VCaP (cell line): ENCODE data around the gene SIPA1L2.

Experiments used
- H3K27ac ChIP-seq: fragments of 450-650 bp; 2 replicates; pipeline ENCODE4 v1.5.1; 2017
- TF ChIP-seq, protein P1 (sequence below): fragments of 450-650 bp; conservative IDR thresholded peaks from 2 replicates; pipeline ENCODE4 v1.5.1; 2017; ENCODE audit warnings: mild to moderate bottlenecking, moderate library complexity

SIPA1L2 gene

DNA sequence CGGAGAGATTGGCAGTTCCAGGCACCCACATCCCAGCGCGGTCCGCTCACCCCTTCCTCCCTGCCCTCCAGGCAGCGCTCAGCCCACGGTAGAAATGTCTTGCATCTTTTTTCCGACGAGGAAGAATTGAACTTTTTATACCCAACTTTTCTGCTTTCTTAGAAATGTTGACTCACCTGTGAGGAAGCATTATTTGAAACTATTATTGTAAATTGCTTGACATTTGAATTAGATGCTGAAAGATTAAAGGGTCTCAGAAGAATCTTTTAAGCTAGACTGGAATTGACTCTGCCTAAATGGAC, 912 bp upstream of the SIPA1L2 start:
- peak overlapping the region; percentile 84 for H3K27ac ChIP-seq
- TF ChIP-seq, protein P1, sequence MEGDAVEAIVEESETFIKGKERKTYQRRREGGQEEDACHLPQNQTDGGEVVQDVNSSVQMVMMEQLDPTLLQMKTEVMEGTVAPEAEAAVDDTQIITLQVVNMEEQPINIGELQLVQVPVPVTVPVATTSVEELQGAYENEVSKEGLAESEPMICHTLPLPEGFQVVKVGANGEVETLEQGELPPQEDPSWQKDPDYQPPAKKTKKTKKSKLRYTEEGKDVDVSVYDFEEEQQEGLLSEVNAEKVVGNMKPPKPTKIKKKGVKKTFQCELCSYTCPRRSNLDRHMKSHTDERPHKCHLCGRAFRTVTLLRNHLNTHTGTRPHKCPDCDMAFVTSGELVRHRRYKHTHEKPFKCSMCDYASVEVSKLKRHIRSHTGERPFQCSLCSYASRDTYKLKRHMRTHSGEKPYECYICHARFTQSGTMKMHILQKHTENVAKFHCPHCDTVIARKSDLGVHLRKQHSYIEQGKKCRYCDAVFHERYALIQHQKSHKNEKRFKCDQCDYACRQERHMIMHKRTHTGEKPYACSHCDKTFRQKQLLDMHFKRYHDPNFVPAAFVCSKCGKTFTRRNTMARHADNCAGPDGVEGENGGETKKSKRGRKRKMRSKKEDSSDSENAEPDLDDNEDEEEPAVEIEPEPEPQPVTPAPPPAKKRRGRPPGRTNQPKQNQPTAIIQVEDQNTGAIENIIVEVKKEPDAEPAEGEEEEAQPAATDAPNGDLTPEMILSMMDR: peak; percentile 38

DNA sequence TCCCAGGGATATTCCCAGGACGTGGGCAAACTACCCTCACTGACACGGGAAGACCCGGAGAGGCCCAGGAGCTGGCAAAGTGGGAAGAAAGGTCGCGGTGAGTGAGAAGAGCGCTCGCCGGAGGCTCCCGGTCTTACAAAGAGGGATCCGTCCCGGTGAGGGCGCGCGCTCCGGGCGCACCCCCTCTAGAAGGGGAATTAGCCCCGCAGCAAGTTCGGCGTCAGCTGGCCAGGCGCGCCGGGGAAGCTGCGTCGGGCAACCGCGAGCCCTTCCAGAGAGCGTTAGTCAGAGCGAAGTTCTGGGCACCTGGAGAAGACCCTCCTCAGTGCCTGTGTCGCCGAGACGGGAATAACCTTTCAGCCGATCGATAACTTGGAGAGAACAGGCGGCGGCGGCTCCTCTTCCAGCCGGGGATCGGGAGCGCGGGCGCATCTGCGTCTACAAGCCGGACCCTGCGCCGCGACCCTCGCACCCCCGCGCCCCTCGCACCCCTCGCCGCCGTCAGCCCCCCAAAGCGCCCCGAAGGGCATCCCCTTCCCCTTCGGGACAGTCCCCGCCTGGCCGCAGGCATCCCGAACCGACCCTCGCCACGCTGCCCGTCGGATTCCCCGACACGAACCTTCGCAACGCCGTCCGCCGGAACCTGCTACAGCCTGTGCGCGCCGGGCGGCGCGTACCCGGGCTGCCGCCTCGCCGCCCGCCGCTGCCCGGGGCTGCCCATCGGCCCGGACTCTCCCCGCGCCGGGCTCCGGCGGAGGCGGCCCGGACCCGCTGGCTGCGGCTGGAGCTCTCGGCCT, 485 bp downstream of the SIPA1L2 start:
- TF ChIP-seq, protein P1: no peak
- H3K27ac ChIP-seq: peak overlapping the region; percentile 84

DNA sequence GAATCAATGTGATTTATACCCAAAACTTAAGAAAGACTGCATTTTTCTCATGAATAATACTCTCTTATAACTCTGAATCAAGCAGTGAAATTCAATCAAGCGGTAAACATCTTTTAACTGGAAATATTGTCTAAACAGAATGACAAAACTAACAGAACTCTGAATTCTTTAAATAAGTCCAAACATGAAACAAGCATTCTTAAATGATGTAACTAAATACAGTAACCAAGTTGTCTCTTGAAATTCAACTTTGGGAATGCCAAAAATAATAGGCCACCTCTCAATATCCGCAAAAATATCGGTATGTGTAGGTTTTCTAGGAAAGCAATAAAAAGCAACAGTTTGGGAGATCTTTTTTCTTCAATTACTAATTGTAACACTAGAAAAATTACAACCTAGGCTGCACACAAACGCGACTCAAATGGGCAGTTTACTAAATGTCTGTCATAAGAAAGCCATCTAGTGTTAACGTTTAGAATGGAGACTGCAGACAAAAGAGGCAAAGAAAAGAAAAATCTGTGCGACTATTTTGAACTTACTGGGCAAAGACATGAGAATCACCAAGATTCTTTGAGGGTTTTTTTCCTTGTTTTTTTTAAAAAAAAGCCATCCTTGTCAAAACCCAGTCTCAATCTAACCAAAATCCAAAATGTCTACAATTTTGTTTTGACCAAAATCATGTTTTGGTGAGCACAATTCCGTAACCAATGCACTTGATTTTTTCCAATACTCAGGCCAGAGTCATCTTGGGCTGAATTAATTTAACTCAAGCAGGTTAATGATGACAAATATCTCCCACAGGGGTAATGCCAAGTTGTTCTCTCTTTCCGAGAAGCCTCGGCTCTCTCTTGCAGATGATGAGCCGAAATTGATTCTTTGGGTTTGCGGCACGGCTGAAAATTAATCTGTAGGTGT, 1.3 kb downstream of the SIPA1L2 start:
- H3K27ac ChIP-seq: peak overlapping the region; percentile 84
- TF ChIP-seq, protein P1: peak; percentile 65

DNA sequence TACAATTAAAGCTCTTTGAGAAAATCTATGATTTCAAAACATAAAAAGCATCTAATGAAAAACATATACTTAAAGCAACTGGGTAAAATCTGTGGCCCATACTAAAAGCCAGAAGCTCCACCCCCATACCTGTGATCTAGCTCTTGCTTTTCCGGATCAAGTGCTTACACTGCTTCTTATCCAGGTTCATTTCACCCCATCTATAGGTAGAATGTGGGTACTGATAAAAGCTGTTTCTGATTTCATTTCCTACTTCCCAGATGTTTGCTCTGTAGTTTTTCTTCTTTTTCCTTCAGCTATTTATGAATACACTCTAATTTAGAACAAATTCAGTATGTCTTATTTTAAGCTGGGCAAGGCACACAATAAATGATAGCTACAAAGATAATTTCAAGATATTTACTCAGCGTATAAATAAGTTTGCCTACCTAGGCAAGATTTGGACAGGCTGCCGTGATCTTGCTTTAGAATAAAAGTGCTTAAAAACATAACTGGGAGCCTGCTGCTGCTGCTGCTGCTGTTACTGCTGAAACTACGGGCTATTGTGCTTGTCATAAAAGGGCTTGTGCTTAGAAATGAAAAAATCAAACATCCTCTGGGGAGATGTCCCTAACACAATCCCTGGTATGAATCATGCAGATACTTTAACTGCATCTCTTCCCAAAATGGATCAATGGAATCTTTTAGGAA, 2.1 kb downstream of the SIPA1L2 start:
- TF ChIP-seq, protein P1: peak; percentile 79
- peak overlapping the region; percentile 49 for H3K27ac ChIP-seq

- TF ChIP-seq, protein P1: no peak
- H3K27ac ChIP-seq: peak overlapping the region; percentile 49
Measured at GRCh38 chr1:232627171-232627570, 2.8 kb downstream of the SIPA1L2 start.

DNA sequence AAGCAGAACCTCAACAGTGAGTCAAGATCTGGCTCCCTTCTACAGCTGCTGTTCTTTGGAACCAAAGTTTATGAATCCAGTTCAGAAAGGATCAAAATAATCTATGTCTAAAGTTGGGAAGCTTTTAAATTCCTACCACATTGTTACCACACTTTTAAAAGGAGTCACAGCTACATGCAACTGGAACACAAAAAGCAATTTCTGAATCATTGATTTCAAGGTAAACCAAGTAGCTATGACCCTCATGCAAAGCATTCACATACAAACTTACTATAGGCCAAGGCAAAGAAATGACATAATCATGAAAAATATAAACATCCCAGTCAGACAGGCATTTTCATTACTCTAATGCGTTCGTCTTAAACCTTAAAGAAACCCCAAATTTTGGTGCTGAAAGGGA, 3.5 kb downstream of the SIPA1L2 start:
- no peak overlapping the region for H3K27ac ChIP-seq
- TF ChIP-seq, protein P1: no peak
